CD4-positive, alpha-beta T cell treated with Interleukin-21 for 1 hour (primary cell): ENCODE measurements around the gene ZNF814.
"Not testable (repeated sequence)": the region's sequence is repeated elsewhere in the genome, so short reads cannot be mapped to it uniquely, and the experiment has no call there.

Source experiments
- DNase-seq: peaks from one replicate; pipeline ENCODE4 v3.0.0-alpha.2; 2020

ZNF814 gene

DNA sequence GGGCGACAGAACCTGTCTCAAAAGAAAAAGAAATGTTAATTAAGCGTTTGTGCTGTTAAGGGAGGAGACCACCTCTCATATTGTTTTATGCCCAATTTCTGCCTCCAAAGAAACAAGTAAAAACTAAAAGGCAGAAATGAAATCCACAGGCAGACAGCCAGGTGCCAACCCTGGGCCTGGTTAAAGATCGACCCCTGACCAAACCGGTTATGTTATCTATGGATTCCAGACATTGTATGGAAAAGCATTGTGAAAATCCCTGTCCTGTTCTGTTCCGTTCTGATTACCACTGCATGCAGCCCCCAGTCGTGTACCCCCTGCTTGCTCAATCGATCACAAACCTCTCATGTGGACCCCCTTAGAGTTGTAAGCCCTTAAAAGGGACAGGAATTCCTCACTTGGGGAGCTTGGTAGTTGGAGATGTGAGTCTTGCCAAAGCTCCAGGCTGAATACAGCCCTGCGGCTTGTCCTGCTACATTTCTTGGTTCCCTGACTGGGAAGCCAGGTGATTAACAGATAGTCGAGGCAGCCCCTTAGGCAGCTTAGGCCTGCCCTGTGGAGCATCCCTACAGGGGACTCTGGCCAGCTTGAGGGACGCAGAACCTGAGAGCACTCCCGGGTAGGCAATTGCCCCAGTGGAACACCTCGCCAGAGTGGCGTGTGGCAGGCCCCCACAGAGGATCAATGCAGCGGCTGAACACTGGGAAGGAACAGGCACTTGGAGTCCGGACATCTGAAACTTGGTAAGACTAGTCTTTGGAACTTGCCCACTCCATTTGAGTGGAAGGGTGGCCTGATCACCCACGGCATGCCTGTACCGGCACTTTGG, 73.4 kb downstream of the ZNF814 start:
- DNase-seq = no peak

DNA sequence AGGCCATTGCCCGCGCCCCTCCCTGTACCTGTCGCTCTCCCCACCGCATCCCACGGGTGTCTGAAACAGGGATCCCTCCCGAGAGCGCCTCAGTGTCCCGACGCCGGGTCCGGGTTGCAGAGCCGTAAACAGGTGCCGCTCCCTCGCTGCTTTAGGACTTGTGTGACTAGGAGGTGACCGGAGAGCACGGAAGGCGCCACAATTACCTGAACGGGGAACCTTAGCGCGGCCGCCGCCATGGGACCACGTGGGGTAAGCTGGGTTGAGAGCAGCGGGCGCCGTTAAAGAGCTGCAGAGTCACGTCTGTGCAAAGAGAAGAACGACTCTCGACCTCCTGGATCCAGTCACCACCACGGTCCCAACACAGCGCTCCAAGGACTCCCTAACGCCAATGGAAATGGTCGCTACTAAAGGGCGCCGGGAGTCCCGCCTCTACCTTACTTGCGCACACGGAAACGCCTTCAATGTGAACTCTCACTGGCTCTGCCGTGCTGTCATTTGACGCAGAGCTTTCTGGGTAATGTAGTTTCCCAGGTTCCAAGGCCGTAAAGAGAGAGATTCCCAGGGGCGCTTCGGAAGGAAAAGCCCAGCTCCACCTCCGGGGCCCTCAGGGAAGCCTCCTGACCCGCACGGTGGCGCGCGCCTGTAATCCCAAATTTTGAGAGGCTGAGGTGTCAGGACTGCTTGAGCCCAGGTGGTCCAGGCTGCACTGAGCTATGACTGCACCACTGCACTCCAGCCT, 74.2 kb downstream of the ZNF814 start, which contains the start of gene ZNF552:
Gene ZNF552 (minus strand): TSS at position 409 of the 742 bp plus-strand sequence. CDS start 170 bp downstream, at position 239.
- peak; percentile 87 for DNase-seq

DNA sequence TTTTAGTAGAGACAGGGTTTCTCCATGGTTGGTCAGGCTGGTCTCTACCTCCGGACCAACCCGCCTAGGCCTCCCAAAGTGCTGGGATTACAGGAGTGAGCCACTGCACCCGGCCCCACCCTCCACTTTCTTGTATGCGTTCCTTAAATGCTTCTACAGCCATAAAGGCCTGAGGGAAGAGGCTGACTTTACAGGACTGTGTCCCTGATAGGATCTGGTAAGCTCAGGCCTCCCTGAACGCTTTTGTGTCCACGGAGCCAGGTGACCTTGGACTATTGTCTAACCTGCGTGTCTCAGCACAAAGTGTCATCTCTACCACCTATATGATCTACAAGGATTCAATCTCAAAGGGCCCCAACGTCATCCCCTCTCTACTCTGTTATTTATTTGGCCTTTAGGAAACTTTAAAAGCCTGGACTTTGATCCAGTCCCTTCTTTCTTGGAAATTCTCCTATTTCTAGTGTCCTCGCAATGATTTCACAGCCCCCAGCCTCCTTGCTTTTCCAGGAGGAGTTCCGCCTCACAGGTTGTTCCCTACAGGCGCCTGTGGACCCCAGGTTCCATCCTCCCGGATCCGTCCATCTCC, 74.8 kb downstream of the ZNF814 start:
- no peak for DNase-seq

DNA sequence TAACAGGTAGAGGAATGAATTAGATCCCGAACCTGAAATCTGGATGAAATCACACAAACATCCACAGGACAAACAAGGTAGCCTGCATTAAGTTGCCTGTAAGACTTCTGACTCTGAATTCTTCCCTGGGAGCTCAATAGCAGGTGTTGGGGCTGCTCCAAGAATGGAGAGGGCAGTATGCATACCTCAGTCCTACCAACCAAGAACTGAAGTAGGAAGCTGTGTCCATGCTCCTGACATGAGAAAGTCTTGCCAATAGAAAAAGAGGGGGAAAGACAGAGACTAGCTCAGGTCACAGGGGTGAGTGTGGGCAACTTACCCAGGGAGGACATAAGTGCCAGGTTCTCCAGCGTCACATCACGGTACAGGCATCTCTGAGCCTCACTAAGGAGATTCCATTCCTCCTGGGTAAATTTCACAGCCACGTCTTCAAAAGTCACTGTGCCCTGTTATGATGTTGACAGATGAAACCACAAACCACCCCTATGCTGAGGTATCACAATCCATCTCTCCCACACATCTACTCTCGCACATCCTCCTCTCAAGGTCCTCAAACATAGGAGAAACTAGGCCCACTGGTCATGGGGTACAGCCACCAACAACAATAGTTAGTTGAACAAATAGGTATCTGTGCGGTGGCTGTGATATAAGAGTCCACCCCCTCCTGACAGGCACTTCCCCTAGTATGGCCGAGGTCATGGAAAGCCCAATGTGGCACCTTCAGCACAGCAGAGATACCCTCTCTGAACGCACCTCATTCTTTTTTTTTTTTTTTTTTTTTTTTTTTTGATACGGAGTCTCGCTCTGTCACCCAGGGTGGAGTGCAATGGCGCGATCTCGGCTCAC, 75.6 kb downstream of the ZNF814 start:
- not testable (repeated sequence) for DNase-seq

DNA sequence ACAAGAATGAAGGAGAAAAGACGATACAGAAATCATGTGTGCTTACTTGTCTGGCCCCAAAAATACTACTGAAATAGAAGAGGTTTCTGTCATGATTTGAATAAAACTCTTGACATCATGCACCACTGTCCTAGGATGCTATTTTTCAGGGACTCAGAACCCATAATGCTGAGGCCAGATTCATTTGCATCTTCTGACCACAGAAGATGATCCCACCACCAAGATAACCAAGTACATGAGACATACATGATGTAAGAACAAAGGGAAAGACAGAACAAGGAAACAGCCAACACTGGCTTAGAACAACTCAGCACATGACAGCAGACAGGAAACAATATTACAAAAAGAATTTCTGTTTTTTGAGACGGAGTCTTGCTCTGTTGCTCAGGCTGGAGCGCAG, 76.6 kb downstream of the ZNF814 start:
- no peak for DNase-seq

DNA sequence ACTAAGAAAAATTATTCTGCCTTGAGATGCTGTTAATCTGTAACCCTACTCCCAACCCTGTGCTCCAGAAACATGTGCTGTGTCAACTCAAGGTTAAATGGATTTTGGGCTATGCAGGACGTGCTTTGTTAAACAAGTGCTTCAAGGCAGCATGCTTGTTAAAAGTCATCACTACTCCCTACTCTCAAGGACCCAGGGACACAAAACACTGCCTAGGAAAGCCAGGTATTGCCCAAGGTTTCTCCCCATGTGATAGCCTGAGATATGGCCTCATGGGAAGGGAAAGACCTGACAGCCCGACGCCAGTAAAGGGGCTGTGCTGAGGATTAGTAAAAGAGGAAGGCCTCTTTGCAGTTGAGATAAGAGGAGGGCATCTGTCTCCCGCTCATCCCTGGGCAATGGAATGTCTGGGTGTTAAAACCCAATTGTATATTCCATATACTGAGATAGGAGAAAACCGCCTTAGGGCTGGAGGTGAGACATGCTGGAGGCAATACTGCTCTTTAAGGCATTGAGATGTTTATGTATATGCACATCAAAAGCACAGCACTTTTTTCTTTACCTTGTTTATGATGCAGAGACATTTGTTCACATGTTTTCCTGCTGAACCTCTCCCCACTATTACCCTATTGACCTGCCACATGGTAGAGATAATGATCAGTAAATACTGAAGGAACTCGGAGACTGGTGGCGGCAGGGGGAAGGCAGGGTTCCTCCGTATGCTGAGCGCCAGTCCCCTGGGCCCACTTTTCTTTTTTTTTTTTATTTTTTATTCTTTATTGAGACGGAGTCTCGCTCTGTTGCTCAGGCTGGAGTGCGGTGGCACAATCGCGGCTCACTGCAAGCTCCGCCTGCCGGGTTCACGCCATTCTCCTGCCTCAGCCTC, 78.2 kb downstream of the ZNF814 start:
- not testable (repeated sequence) for DNase-seq

DNA sequence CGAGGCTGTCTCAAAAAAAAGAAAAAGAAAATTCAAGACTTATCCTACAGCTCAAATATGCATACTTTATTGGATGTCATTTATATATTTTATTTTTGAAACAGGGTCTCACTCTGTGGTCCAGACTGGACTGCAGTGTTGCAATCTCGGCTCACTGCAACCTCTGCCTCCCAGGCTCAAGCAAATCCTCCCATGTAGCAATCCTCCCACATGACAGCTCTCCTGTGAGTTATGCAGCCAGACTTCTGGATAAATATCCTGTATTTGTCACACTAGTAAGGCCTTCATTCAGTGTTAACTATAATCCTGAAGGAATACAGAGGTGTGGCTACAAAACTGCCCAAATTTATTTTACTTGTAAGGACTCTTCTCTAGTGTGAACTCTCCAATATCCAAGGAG, 81.3 kb downstream of the ZNF814 start:
- DNase-seq = no peak

DNA sequence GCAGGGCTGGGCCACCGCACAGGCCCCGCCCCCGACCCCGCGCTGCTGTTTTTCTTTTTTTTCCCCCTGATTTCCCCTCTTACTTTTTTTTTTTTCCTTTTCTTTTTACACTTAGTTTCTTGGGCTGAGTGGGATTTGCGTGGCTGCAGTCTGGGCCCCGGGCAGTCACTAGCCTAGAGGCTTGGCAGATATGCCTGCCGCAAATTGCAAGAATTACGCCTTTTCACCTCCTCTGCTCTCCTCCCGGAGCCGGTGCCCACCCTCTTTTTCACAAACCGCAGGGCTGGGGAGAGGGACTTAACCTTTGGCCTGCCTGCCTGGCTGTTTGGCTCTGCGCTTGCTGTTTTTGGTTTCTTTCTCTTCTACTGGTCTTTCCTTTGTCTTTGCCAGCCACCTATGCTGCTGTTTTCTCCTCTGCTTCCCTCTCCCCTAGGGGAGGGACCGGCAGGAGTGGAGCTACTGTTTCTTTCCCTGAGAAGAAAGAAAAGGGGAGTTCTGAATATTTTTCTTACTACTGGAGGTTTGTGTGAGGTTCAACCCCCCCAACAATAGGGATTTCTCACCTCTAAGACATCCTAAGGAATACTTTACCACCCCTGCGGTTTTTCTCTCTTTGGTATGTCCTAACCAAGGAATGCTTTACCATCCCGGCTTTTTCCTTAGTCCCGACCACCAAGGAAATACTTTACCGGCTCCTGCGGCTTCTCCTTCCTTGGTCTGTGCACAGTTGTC, 85.1 kb downstream of the ZNF814 start:
- DNase-seq = no peak

DNA sequence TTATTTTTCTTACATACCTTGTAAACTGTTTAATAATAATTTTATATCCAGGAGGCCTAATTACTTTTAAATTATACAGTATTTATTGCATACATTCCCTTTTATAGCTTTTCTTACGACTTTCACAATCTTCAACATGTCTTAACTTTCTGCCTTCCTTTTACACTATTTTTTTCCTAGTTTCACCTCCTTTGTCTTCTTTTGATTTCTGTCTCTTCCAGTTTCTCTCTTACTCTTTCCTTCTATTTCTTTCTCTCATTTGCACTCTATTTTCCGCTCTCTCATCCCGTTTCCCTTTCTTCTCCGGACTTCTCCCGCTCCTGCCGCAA, 85.6 kb downstream of the ZNF814 start:
- no peak for DNase-seq

DNA sequence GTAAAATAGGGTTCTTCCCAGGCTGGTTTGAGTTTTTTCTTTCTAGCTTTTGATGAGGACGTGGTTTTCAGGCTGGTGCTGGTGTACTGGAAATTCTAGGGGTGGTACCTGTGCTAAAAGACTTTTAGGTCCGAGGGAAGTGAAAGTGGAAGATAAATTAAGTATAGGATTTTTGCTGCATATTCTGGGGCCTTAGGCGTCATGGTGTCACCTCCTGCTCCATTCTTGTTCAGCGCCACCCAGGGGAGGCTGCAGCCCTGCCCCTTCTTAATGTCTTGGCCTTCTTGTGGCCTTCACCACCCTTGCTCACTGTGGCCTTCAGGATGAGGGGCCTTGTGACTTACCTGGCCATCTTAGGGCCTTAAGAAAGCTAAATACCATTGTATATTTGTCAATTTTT, 86.6 kb downstream of the ZNF814 start:
- no peak for DNase-seq

DNA sequence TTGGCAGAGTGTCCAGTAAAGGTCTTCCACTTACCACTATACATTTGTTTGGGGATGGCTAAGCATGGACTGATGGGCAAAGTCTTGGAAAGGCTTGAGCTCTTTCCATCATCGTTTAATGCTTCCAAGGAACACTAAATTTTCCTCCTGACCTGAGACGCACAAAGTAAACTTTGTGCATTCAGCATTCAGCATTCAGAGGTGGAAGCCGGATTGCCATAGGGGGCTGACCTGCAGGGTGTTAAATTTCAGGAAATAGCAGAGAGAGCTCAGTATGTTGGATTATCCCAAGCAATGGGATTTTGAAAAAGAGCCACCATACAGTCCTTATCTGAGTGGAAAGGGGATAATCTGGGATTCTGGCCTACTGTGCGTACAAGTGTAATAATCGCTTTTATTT, 88.1 kb downstream of the ZNF814 start:
- no peak for DNase-seq
